VCaP (cell line): ENCODE measurements around the gene LYPLAL1.

Experiments used
- H3K27ac ChIP-seq: fragments of 450-650 bp; 2 replicates; pipeline ENCODE4 v1.5.1; 2017
- CTCF ChIP-seq: fragments of 450-650 bp; conservative IDR thresholded peaks from 2 replicates; pipeline ENCODE4 v1.5.1; 2017; ENCODE audit warnings: mild to moderate bottlenecking, moderate library complexity

Gene LYPLAL1

GRCh38 chr1:219173758-219174459, at the start of gene LYPLAL1:
LYPLAL1 (plus strand) TSS chr1:219173878; CDS start chr1:219173891, 13 bp downstream.
- peak within 1 kb of the TSS; percentile 86 for H3K27ac ChIP-seq
- no peak for TF ChIP-seq CTCF

GRCh38 chr1:219124163-219124562, 49.5 kb upstream of the LYPLAL1 start:
- H3K27ac ChIP-seq = no peak overlapping the region
- no peak for TF ChIP-seq CTCF

- H3K27ac ChIP-seq = no peak overlapping the region
- no peak for TF ChIP-seq CTCF
Measured at GRCh38 chr1:219125342-219125741, 48.3 kb upstream of the LYPLAL1 start.

- no peak overlapping the region for H3K27ac ChIP-seq
- TF ChIP-seq CTCF = no peak
Measured at GRCh38 chr1:219126377-219126776, 47.3 kb upstream of the LYPLAL1 start.

GRCh38 chr1:219128957-219129356, 44.7 kb upstream of the LYPLAL1 start:
- TF ChIP-seq CTCF = no peak
- no peak overlapping the region for H3K27ac ChIP-seq

GRCh38 chr1:219130366-219130935, 43.2 kb upstream of the LYPLAL1 start:
- TF ChIP-seq CTCF = no peak
- no peak overlapping the region for H3K27ac ChIP-seq

GRCh38 chr1:219132939-219133338, 40.7 kb upstream of the LYPLAL1 start:
- TF ChIP-seq CTCF = no peak
- H3K27ac ChIP-seq = no peak overlapping the region
